ENCODE data around the gene LAMC2.

DNA sequence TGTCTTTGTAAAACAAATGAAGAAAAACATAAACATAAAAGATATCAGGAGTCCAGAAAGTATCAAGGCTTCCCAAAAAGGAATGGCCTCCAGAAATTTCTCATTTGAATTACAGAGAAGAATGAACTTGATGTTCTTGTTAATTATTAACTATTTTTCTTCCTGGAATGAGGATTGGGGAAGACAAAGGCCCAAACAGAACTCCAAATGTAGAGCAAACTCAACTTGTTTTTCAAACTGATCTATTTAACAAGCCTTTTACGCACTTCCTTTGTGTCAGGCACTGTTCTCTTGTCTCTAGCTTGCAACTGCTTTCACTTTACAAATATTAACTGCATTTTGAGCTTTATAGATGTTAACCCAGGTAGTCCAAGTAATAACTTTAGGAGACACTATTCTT is 45.5 kb downstream of the LAMC2 start:
- TF ChIP-seq, protein P1, sequence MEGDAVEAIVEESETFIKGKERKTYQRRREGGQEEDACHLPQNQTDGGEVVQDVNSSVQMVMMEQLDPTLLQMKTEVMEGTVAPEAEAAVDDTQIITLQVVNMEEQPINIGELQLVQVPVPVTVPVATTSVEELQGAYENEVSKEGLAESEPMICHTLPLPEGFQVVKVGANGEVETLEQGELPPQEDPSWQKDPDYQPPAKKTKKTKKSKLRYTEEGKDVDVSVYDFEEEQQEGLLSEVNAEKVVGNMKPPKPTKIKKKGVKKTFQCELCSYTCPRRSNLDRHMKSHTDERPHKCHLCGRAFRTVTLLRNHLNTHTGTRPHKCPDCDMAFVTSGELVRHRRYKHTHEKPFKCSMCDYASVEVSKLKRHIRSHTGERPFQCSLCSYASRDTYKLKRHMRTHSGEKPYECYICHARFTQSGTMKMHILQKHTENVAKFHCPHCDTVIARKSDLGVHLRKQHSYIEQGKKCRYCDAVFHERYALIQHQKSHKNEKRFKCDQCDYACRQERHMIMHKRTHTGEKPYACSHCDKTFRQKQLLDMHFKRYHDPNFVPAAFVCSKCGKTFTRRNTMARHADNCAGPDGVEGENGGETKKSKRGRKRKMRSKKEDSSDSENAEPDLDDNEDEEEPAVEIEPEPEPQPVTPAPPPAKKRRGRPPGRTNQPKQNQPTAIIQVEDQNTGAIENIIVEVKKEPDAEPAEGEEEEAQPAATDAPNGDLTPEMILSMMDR (conservative IDR thresholded peaks at IDR 0.05; ENCODE audit: low read depth, low read length): no peak
- TF ChIP-seq EZH2 (IDR thresholded peaks at IDR 0.05; ENCODE audit: borderline replicate concordance, low read depth, low read length, poor library complexity, severe bottlenecking): no peak

Data from A673 (cell line).